Neural cell (in vitro differentiated cells): Measurements from ENCODE around the gene CUL4B. TPM values are rescaled to one million over a fixed set of nuclear protein-coding genes. Genes with fewer than 3 reads are reported as not detected.

Experiments
- H2AFZ ChIP-seq: fragments of 200-600, 300-800 bp; sonication (generic), shearing (Covaris generic); 2 replicates; pipeline ENCODE4 v1.6.0; 2014; ENCODE audit warnings: low read depth, mild to moderate bottlenecking, antibody characterized with exemption, low read length, moderate library complexity
- H3F3A ChIP-seq: fragments of 200-600 bp; shearing (Covaris generic); 2 replicates; pipeline ENCODE4 v1.6.1; 2016; ENCODE audit warnings: mild to moderate bottlenecking, moderate library complexity, mixed read lengths, antibody characterized with exemption, low read length; ENCODE audit not compliant: insufficient read depth, poor library complexity, severe bottlenecking
- H3K27ac ChIP-seq: fragments of 200-600, 300-800 bp; sonication (generic), shearing (Covaris generic); 2 replicates; pipeline ENCODE4 v1.5.1; 2014; ENCODE audit warnings: mild to moderate bottlenecking, low read length, moderate library complexity
- H3K27me3 ChIP-seq: fragments of 300-800, 200-600 bp; sonication (generic), shearing (Covaris generic); 2 replicates; pipeline ENCODE4 v1.6.0; 2014; ENCODE audit warnings: mild to moderate bottlenecking, low read depth, low read length, moderate library complexity; ENCODE audit not compliant: insufficient read depth
- H3K36me3 ChIP-seq: fragments of 300-800, 200-600 bp; sonication (generic), shearing (Covaris generic); 2 replicates; pipeline ENCODE4 v1.5.1; 2014; ENCODE audit warnings: mild to moderate bottlenecking, antibody characterized with exemption, low read length, moderate library complexity; ENCODE audit not compliant: insufficient read depth
- H3K4me2 ChIP-seq: fragments of 300-800, 200-600 bp; sonication (generic), shearing (Covaris generic); 2 replicates; pipeline ENCODE4 v1.6.0; 2014; ENCODE audit warnings: mild to moderate bottlenecking, low read length
- H3K4me3 ChIP-seq: fragments of 300-800, 200-600 bp; sonication (generic), shearing (Covaris generic); 2 replicates; pipeline ENCODE4 v1.5.1; 2014; ENCODE audit warnings: mild to moderate bottlenecking, low read length, moderate library complexity
- H3K79me2 ChIP-seq: fragments of 200-600 bp; shearing (Covaris generic); replicated peaks from 2 replicates; pipeline ENCODE4 v1.6.0; 2014; ENCODE audit warnings: mild to moderate bottlenecking, low read length, moderate library complexity; ENCODE audit not compliant: insufficient read depth
- H3K9ac ChIP-seq: fragments of 300-800, 200-600 bp; sonication (generic), shearing (Covaris generic); 2 replicates; pipeline ENCODE4 v1.6.1; 2016; ENCODE audit warnings: mild to moderate bottlenecking, low read length, mixed read lengths
- H3K9me2 ChIP-seq: fragments of 200-600 bp; shearing (Covaris generic); 2 replicates; pipeline ENCODE4 v1.6.1; 2016; ENCODE audit warnings: mild to moderate bottlenecking, low read length, mixed read lengths; ENCODE audit not compliant: insufficient read depth
- H3K9me3 ChIP-seq: fragments of 200-600, 300-800 bp; sonication (generic), shearing (Covaris generic); 2 replicates; pipeline ENCODE4 v1.6.1; 2016; ENCODE audit warnings: mild to moderate bottlenecking, mixed run types, low read length, moderate library complexity, mixed read lengths
- H4K20me1 ChIP-seq: fragments of 200-600 bp; shearing (Covaris generic); 2 replicates; pipeline ENCODE4 v1.6.1; 2016; ENCODE audit warnings: mild to moderate bottlenecking, mixed run types; ENCODE audit not compliant: insufficient read depth
- EP300 ChIP-seq: fragments of 450-650 bp; conservative IDR thresholded peaks from 2 replicates; pipeline ENCODE4 v1.6.1; 2014; ENCODE audit warnings: antibody characterized with exemption, mild to moderate bottlenecking, moderate library complexity; ENCODE audit not compliant: poor library complexity, severe bottlenecking
- EZH2 ChIP-seq: fragments of 200-600, 300-800 bp; shearing (Covaris generic), sonication (generic); IDR thresholded peaks from 2 replicates; pipeline ENCODE4 v1.6.1; 2014; ENCODE audit warnings: antibody characterized with exemption, low read length, borderline replicate concordance, mild to moderate bottlenecking; ENCODE audit not compliant: insufficient read depth, poor library complexity, severe bottlenecking
- MXI1 ChIP-seq: fragments of 450-650 bp; conservative IDR thresholded peaks from 2 replicates; pipeline ENCODE4 v1.6.1; 2014; ENCODE audit warnings: antibody characterized with exemption, mild to moderate bottlenecking; ENCODE audit not compliant: poor library complexity, severe bottlenecking
- POLR2AphosphoS5 ChIP-seq: IDR thresholded peaks from 2 replicates; pipeline ENCODE4 v1.6.1; 2012
- RAD21 ChIP-seq: fragments of 450-650 bp; conservative IDR thresholded peaks from 2 replicates; pipeline ENCODE4 v1.6.1; 2014; ENCODE audit warnings: antibody characterized with exemption, mild to moderate bottlenecking, moderate library complexity
- SMC3 ChIP-seq: fragments of 450-650 bp; conservative IDR thresholded peaks from 2 replicates; pipeline ENCODE4 v1.6.1; 2014; ENCODE audit warnings: antibody characterized with exemption, mild to moderate bottlenecking, moderate library complexity; ENCODE audit not compliant: poor library complexity
- TAF1 ChIP-seq: IDR thresholded peaks from 2 replicates; pipeline ENCODE4 v1.6.1; 2012; ENCODE audit warnings: low read depth
- polyA minus RNA-seq: library from RNA; depleted of rRNA, polyadenylated mRNA; stranded (reverse); fragments of >200 nt; gene quantifications from 2 replicates; pipeline ENCODE4 v1.2.3, GENCODE V29; 2014
- polyA plus RNA-seq: library from polyadenylated mRNA; depleted of rRNA; stranded (reverse); fragments of >200 nt; gene quantifications from 2 replicates; pipeline ENCODE4 v1.2.3, GENCODE V29; 2014
- TF ChIP-seq, protein P1 (sequence below): IDR thresholded peaks from 2 replicates; pipeline ENCODE4 v1.6.1; 2012; ENCODE audit warnings: borderline replicate concordance
- TF ChIP-seq, protein P2 (sequence below): fragments of 450-650 bp; IDR thresholded peaks from 2 replicates; pipeline ENCODE4 v1.5.1; 2014; ENCODE audit warnings: antibody characterized with exemption, mild to moderate bottlenecking, moderate library complexity; ENCODE audit not compliant: poor library complexity, severe bottlenecking

CUL4B gene
- 82.7 and 86.5 TPM in 2 replicates for polyA plus RNA-seq
- polyA minus RNA-seq = 91.1 and 115 TPM in 2 replicates

DNA sequence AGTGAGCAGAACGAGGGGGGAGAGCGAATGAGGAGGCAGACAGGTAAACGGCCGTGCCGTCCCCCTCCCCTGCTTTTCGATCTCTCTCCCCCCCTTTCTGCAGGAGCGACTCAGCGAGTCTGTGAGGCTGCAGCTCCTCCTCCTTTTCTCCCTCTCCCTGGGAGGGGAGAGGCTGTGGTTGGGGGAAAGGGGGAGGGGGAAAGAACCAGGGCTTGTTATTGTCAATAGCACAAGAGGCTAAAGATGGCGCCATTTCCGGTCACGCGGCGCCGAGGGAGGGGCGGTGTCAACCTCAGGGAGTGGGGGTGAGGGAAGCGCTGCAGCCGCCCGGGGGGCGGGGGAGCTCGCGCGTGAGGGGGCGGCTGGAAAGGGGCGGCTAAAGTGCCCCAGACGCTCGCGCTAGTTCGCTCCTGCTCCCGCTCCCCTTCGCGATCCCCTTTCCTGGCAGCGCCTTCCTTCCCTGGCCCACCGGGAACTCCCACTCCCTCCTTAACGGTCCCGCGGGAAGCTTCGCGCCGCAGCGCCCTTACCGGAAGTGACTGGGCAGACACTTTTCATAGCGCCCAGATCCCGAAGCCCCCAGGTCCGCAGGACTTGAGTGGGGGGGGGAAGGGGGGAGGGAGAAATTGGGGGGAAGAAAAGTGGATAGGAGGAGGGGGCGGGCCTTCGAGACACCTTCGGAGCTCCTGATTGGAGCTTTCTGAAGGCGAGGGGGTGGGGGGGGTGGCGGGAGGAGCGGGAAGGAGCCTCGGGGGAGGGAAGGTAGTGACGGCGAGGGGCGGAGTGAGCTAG, at the start of gene CUL4B:
TSS of gene CUL4B (minus strand) at position 121 of the 792 bp plus-strand sequence. CDS start 324 bp downstream, outside the sequence.
- Histone ChIP-seq H3K36me3 (no peaks in the 10 kb centered on the region), H3K9me2 (no peaks in the 10 kb centered on the region), H3K9me3 (no peaks in the 10 kb centered on the region), H3K4me2 (peak within 1 kb of the TSS; percentile 76), H2AFZ (peak within 1 kb of the TSS; percentile 45), H3K27me3 (no peaks in the 10 kb centered on the region), H4K20me1 (no peaks in the 10 kb centered on the region), H3K27ac (peak within 1 kb of the TSS; percentile 93), H3K4me3 (peak within 1 kb of the TSS; percentile 78), H3F3A (no peaks in the 10 kb centered on the region), H3K79me2 (peaks cover 28% of the 10 kb centered on the region), H3K9ac (peak within 1 kb of the TSS; percentile 85)
- peak; percentile 49 for TF ChIP-seq POLR2AphosphoS5
- no peak for TF ChIP-seq TAF1
- no peak for TF ChIP-seq RAD21
- TF ChIP-seq, protein P1, sequence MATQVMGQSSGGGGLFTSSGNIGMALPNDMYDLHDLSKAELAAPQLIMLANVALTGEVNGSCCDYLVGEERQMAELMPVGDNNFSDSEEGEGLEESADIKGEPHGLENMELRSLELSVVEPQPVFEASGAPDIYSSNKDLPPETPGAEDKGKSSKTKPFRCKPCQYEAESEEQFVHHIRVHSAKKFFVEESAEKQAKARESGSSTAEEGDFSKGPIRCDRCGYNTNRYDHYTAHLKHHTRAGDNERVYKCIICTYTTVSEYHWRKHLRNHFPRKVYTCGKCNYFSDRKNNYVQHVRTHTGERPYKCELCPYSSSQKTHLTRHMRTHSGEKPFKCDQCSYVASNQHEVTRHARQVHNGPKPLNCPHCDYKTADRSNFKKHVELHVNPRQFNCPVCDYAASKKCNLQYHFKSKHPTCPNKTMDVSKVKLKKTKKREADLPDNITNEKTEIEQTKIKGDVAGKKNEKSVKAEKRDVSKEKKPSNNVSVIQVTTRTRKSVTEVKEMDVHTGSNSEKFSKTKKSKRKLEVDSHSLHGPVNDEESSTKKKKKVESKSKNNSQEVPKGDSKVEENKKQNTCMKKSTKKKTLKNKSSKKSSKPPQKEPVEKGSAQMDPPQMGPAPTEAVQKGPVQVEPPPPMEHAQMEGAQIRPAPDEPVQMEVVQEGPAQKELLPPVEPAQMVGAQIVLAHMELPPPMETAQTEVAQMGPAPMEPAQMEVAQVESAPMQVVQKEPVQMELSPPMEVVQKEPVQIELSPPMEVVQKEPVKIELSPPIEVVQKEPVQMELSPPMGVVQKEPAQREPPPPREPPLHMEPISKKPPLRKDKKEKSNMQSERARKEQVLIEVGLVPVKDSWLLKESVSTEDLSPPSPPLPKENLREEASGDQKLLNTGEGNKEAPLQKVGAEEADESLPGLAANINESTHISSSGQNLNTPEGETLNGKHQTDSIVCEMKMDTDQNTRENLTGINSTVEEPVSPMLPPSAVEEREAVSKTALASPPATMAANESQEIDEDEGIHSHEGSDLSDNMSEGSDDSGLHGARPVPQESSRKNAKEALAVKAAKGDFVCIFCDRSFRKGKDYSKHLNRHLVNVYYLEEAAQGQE = peak; percentile 2
- no peak for TF ChIP-seq SMC3
- TF ChIP-seq MXI1 = peak; percentile 18
- TF ChIP-seq EZH2 = no peak
- TF ChIP-seq EP300 = peak; percentile 23

DNA sequence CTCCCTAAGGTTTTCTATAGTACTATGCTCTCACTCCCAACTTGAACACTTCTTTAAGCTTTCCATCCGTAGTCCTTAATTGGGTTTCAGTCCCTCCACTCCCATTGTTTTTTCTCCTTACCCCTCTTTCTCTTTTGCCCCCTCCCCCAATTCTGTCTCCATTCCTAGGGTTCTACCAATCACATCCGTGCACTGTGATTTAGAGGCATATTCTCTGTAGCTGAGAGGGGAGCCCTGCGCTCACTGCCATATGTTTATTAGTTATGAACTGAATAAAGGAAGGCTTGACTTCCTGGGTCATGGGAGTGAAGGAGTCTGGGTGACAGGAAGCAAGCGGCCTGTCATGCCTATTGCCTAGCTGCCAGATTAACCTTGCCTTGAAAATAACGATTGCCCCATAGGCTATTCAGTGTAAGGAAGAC, 43.6 kb upstream of the CUL4B start:
- Histone ChIP-seq H3K9me2 (no peaks in the 10 kb centered on the region), H3K36me3 (no peaks in the 10 kb centered on the region), H3F3A (no peaks in the 10 kb centered on the region), H3K9me3 (no peaks in the 10 kb centered on the region), H4K20me1 (no peaks in the 10 kb centered on the region), H3K27me3 (no peaks in the 10 kb centered on the region), H3K79me2 (peaks cover 11% of the 10 kb centered on the region), H3K27ac (peak overlapping the region; percentile 95), H2AFZ (peak overlapping the region; percentile 69), H3K4me2 (peak overlapping the region; percentile 76), H3K4me3 (peak overlapping the region; percentile 72), H3K9ac (peak overlapping the region; percentile 89)
- TF ChIP-seq EZH2 = no peak
- no peak for TF ChIP-seq RAD21
- TF ChIP-seq TAF1 = peak; percentile 54
- TF ChIP-seq, protein P1 = peak; percentile 25
- TF ChIP-seq EP300 = no peak
- TF ChIP-seq, protein P2, sequence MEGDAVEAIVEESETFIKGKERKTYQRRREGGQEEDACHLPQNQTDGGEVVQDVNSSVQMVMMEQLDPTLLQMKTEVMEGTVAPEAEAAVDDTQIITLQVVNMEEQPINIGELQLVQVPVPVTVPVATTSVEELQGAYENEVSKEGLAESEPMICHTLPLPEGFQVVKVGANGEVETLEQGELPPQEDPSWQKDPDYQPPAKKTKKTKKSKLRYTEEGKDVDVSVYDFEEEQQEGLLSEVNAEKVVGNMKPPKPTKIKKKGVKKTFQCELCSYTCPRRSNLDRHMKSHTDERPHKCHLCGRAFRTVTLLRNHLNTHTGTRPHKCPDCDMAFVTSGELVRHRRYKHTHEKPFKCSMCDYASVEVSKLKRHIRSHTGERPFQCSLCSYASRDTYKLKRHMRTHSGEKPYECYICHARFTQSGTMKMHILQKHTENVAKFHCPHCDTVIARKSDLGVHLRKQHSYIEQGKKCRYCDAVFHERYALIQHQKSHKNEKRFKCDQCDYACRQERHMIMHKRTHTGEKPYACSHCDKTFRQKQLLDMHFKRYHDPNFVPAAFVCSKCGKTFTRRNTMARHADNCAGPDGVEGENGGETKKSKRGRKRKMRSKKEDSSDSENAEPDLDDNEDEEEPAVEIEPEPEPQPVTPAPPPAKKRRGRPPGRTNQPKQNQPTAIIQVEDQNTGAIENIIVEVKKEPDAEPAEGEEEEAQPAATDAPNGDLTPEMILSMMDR = no peak
- TF ChIP-seq SMC3 = no peak
- TF ChIP-seq MXI1 = peak; percentile 15
- peak; percentile 70 for TF ChIP-seq POLR2AphosphoS5
